ENCODE data around the gene GALNT7. TPM values are rescaled to one million over a fixed set of nuclear protein-coding genes. Genes with fewer than 3 reads are reported as not detected.

The GALNT7 gene
- total RNA-seq, 1 experiment from 2014 or later: 16.8 TPM

DNA sequence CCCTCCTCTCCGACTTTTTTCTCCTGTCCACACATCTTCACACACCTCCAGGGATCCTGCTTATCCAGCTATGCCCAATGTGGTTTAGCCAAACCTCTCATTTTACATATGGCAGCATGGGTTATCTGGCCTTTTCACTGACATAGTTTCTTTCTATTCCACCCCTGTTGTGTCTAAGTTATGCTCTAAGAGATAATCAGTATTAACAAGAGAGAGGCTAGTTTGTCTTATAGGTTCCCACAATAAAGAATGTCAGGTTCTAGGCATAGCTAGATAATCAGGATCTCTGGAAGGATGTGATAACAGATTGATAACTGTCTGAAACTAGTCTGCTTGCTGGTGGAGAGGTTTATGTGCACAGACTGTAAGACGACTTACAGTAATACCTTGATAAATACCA lies 7.7 kb upstream of the GALNT7 start:
- CTCF ChIA-PET: no interaction called here

DNA sequence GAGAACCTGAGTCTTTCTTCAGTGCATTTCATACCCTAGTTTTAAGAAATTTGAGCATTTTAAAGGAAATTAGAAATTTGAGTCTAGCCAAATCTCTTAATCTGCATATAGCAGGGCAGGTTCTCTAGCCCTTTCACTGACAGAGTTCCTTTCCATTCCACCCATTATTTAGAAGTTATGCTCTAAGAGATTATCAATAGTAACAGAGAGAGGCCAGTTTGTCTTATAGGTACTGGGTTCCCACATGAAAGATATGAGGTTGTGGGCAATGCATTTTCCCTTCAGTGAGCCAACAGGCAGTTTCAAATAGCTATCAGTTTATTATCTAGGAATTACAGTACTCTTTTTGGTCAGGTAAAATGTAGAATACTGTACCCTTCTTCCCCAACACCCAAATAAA lies 7.3 kb upstream of the GALNT7 start:
- Mint-ChIP-seq H3K27me3 (ENCODE audit: insufficient read depth, unreplicated experiment) (no peaks in the 10 kb centered on the region), H3K4me1 (ENCODE audit: low read depth, unreplicated experiment) (no peaks in the 10 kb centered on the region), H3K36me3 (ENCODE audit: insufficient read depth, unreplicated experiment) (no peaks in the 10 kb centered on the region), H3K4me3 (ENCODE audit: unreplicated experiment) (no peak overlapping the region), H3K27ac (ENCODE audit: unreplicated experiment) (no peak overlapping the region), H3K9me3 (ENCODE audit: unreplicated experiment) (no peaks in the 10 kb centered on the region)
- intact Hi-C loops (cut with micrococcal nuclease; ENCODE audit: unreplicated experiment): no loop called here
- no peak for DNase-seq
- CTCF ChIA-PET: no interaction called here
- BruUV-seq (replicated peaks): no TSS peak
- no peaks in the 10 kb centered on the region for H3K27me3 ChIP-seq (replicated peaks; ENCODE audit: control insufficient read depth, insufficient read depth, low read length)
- no peak overlapping the region for H3K4me3 ChIP-seq (ENCODE audit: low read depth, low read length)
- H3K4me1 ChIP-seq: no peaks in the 10 kb centered on the region
- TF ChIP-seq, protein P1, sequence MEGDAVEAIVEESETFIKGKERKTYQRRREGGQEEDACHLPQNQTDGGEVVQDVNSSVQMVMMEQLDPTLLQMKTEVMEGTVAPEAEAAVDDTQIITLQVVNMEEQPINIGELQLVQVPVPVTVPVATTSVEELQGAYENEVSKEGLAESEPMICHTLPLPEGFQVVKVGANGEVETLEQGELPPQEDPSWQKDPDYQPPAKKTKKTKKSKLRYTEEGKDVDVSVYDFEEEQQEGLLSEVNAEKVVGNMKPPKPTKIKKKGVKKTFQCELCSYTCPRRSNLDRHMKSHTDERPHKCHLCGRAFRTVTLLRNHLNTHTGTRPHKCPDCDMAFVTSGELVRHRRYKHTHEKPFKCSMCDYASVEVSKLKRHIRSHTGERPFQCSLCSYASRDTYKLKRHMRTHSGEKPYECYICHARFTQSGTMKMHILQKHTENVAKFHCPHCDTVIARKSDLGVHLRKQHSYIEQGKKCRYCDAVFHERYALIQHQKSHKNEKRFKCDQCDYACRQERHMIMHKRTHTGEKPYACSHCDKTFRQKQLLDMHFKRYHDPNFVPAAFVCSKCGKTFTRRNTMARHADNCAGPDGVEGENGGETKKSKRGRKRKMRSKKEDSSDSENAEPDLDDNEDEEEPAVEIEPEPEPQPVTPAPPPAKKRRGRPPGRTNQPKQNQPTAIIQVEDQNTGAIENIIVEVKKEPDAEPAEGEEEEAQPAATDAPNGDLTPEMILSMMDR (IDR thresholded peaks at IDR 0.05; ENCODE audit: insufficient read depth in 1 of 2, low read depth in 1 of 2, low read length in 1 of 2, severe bottlenecking in 1 of 2, unreplicated experiment in 1 of 2): no peak
- POLR2A ChIA-PET: no interaction called here
- no peaks in the 10 kb centered on the region for H3K9me3 ChIP-seq
- H3K36me3 ChIP-seq (ENCODE audit: control insufficient read depth, insufficient read depth, low read length): no peaks in the 10 kb centered on the region

More for the DNA sequence above, 7.7 kb upstream of the GALNT7 start:
- Histone ChIP-seq H3K27me3 (replicated peaks; ENCODE audit: control insufficient read depth, insufficient read depth, low read length) (no peaks in the 10 kb centered on the region), H3K36me3 (ENCODE audit: control insufficient read depth, insufficient read depth, low read length) (no peaks in the 10 kb centered on the region), H3K4me3 (ENCODE audit: low read depth, low read length) (no peak overlapping the region), H3K4me1 (no peaks in the 10 kb centered on the region), H3K9me3 (no peaks in the 10 kb centered on the region)
- TF ChIP-seq, protein P1 (IDR thresholded peaks at IDR 0.05; ENCODE audit: insufficient read depth in 1 of 2, low read depth in 1 of 2, low read length in 1 of 2, severe bottlenecking in 1 of 2, unreplicated experiment in 1 of 2): no peak
- H3K9me3 Mint-ChIP-seq (ENCODE audit: unreplicated experiment): no peaks in the 10 kb centered on the region
- no TSS peak for BruUV-seq (replicated peaks)
- H3K4me1 Mint-ChIP-seq (ENCODE audit: low read depth, unreplicated experiment): no peaks in the 10 kb centered on the region
- intact Hi-C loops (cut with micrococcal nuclease; ENCODE audit: unreplicated experiment): no loop called here
- DNase-seq: no peak
- no peak overlapping the region for H3K4me3 Mint-ChIP-seq (ENCODE audit: unreplicated experiment)
- no peak overlapping the region for H3K27ac Mint-ChIP-seq (ENCODE audit: unreplicated experiment)
- POLR2A ChIA-PET: no interaction called here
- H3K36me3 Mint-ChIP-seq (ENCODE audit: insufficient read depth, unreplicated experiment): no peaks in the 10 kb centered on the region
- no peaks in the 10 kb centered on the region for H3K27me3 Mint-ChIP-seq (ENCODE audit: insufficient read depth, unreplicated experiment)

DNA sequence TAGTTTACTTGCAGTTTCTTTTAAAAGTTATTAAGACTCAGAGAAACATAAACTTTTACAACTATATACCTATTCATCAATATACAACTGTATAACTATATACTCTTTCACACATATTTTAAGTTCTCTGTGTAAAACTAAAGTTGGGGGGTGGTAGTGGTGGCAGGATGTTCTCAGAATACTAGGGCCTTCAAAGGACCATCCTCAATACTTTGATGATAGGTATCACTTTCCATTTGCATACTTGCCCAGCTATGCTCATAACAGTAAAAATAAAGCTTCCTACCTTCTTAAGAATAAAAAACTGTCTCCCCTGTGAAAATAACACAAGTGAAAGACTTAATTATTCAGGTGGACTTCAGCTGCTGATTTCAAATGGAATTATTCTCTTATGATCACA lies 2.9 kb upstream of the GALNT7 start:
- Histone ChIP-seq H3K27me3 (replicated peaks; ENCODE audit: control insufficient read depth, insufficient read depth, low read length) (no peaks in the 10 kb centered on the region), H3K36me3 (ENCODE audit: control insufficient read depth, insufficient read depth, low read length) (no peaks in the 10 kb centered on the region), H3K4me1 (peaks cover 5% of the 10 kb centered on the region; the same call in 1 of the 2 replicates), H3K4me3 (ENCODE audit: low read depth, low read length) (no peak overlapping the region), H3K9me3 (no peaks in the 10 kb centered on the region)
- DNase-seq: no peak
- Mint-ChIP-seq H3K4me1 (ENCODE audit: low read depth, unreplicated experiment) (no peaks in the 10 kb centered on the region), H3K36me3 (ENCODE audit: insufficient read depth, unreplicated experiment) (peaks cover 8% of the 10 kb centered on the region), H3K27me3 (ENCODE audit: insufficient read depth, unreplicated experiment) (no peaks in the 10 kb centered on the region), H3K4me3 (ENCODE audit: unreplicated experiment) (no peak overlapping the region), H3K27ac (ENCODE audit: unreplicated experiment) (no peak overlapping the region), H3K9me3 (ENCODE audit: unreplicated experiment) (no peaks in the 10 kb centered on the region)
- TF ChIP-seq, protein P1 (IDR thresholded peaks at IDR 0.05; ENCODE audit: insufficient read depth in 1 of 2, low read depth in 1 of 2, low read length in 1 of 2, severe bottlenecking in 1 of 2, unreplicated experiment in 1 of 2): no peak
- intact Hi-C loops (cut with micrococcal nuclease; ENCODE audit: unreplicated experiment): no loop called here
- POLR2A ChIA-PET: no interaction called here
- CTCF ChIA-PET: no interaction called here
- BruUV-seq (replicated peaks): no TSS peak

Measured in Caco-2 (cell line).